K562 (cell line): ENCODE results near the gene TSTD2. TPM values are rescaled to one million over a fixed set of nuclear protein-coding genes. Genes with fewer than 3 reads are reported as not detected.

Experiments used
- ATAC-seq: fragments of 200-7000 bp; cut with Tn5 transposase; 3 replicates; pipeline ENCODE4 v1.9.1; 2020; ENCODE audit warnings: moderate library complexity
- BruUV-seq: library from RNA; stranded (reverse); fragments of 400-500 nt; replicated peaks from 2 replicates; lab custom pipeline; 2021; lab: Mats Ljungman, UMichigan
- CTCF ChIA-PET: fragments of 300-600 bp; formaldehyde crosslinking; extraction: SDS; loops from one replicate; lab custom pipeline; 2021; ENCODE audit warnings: low intra/inter-chr PET ratio; lab: Yijun Ruan, JAX
- POLR2A ChIA-PET: fragments of 300-600, 350-650 bp; sonication (Branson Sonifier 250); formaldehyde crosslinking; extraction: SDS; loops from one replicate; lab custom pipeline; 2021; ENCODE audit warnings: antibody characterized with exemption, inconsistent platforms; lab: Yijun Ruan, JAX
- DNase-seq, 4 experiments: peaks; one replicate each; pipeline versions ENCODE4 v3.0.0 to v3.0.0-alpha.2; 2011 to 2018; ENCODE audit warnings: low spot score in 3 of 4, mixed read lengths in 3 of 4; ENCODE audit errors: extremely low read depth in 1 of 4
- FAIRE-seq: peaks from 2 replicates; lab custom pipeline; 2011; peaks lifted over from hg19 to GRCh38; lab: Jason Lieb, UNC
- H2AFZ ChIP-seq: 2 replicates; pipeline ENCODE4 v1.6.0; 2011; ENCODE audit warnings: low read depth, low read length, control low read depth, inconsistent platforms
- H3K27ac ChIP-seq: fragments of 200-600 bp; 3 replicates; pipeline ENCODE4 v1.8.0; 2011; ENCODE audit warnings: low read depth, mild to moderate bottlenecking, control low read depth, inconsistent platforms, low read length, moderate library complexity, mixed read lengths; ENCODE audit errors: extremely low read depth
- H3K27me3 ChIP-seq, 2 experiments: fragments of 300-600 bp in 1 of 2; 2 replicates in 1 of 2; 3 replicates in 1 of 2; pipeline versions ENCODE4 v1.6.0 to v1.8.0; 2011; ENCODE audit warnings: inconsistent platforms in 2 of 2, low read length in 2 of 2, mild to moderate bottlenecking in 1 of 2, mixed read lengths in 1 of 2, moderate library complexity in 1 of 2; ENCODE audit not compliant: control insufficient read depth in 2 of 2, insufficient read depth in 2 of 2
- H3K36me3 ChIP-seq: fragments of 300-600 bp; 3 replicates; pipeline ENCODE4 v1.8.0; 2011; ENCODE audit warnings: mild to moderate bottlenecking, low read length, inconsistent platforms; ENCODE audit not compliant: control insufficient read depth, insufficient read depth
- H3K4me1 ChIP-seq, 2 experiments: fragments of 200-600 bp in 1 of 2; replicated peaks in 1 of 2; 2 replicates in 1 of 2; 3 replicates in 1 of 2; pipeline versions ENCODE4 v1.5.1 to v1.8.0; 2011; ENCODE audit warnings: inconsistent platforms in 2 of 2, low read length in 2 of 2, mild to moderate bottlenecking in 1 of 2, mixed read lengths in 1 of 2, moderate library complexity in 1 of 2; ENCODE audit not compliant: control insufficient read depth in 2 of 2, insufficient read depth in 2 of 2
- H3K4me2 ChIP-seq: 2 replicates; pipeline ENCODE4 v1.6.1; 2011; ENCODE audit warnings: low read length, control low read depth, inconsistent platforms, mixed read lengths; ENCODE audit not compliant: insufficient read depth
- H3K4me3 ChIP-seq: fragments of 200-600 bp; sonication (generic), shearing (Covaris generic); 2 replicates; pipeline ENCODE4 v1.5.1; 2016; ENCODE audit warnings: control low read depth, inconsistent platforms
- H3K79me2 ChIP-seq: fragments of 200-600 bp; 3 replicates; pipeline ENCODE4 v1.8.0; 2011; ENCODE audit warnings: low read length, inconsistent platforms; ENCODE audit not compliant: control insufficient read depth, insufficient read depth
- H3K9ac ChIP-seq, 2 experiments: 2 replicates each; pipeline versions ENCODE4 v1.6.0 to v1.6.1; 2011; ENCODE audit warnings: low read depth in 2 of 2, low read length in 2 of 2, control low read depth in 1 of 2, inconsistent platforms in 1 of 2, mild to moderate bottlenecking in 1 of 2, mixed read lengths in 1 of 2; ENCODE audit not compliant: insufficient read depth in 1 of 2
- H3K9me1 ChIP-seq: one replicate; pipeline ENCODE4 v1.6.0; 2011; ENCODE audit warnings: inconsistent platforms, mild to moderate bottlenecking, low read length, moderate library complexity; ENCODE audit not compliant: control insufficient read depth, insufficient read depth
- H3K9me3 ChIP-seq: replicated peaks from 2 replicates; pipeline ENCODE4 v1.5.1; 2011; ENCODE audit warnings: low read depth, low read length, inconsistent platforms; ENCODE audit not compliant: control insufficient read depth, insufficient read depth
- H4K20me1 ChIP-seq: replicated peaks from 2 replicates; pipeline ENCODE4 v1.6.1; 2011; ENCODE audit warnings: low read length, inconsistent platforms, mixed read lengths; ENCODE audit not compliant: control insufficient read depth, insufficient read depth
- ARID4B ChIP-seq: sonication (generic); formaldehyde crosslinking; IDR thresholded peaks from 2 replicates; pipeline ENCODE4 v1.8.0; 2022; ENCODE audit warnings: mild to moderate bottlenecking, missing genetic modification reagents
- E2F8 ChIP-seq: fragments of 450-650 bp; IDR thresholded peaks from 2 replicates; pipeline ENCODE4 v1.7.1; 2018; ENCODE audit warnings: mild to moderate bottlenecking, low read depth; ENCODE audit not compliant: partially characterized antibody
- RBM17 ChIP-seq: fragments of 200-400 bp; formaldehyde crosslinking; IDR thresholded peaks from 2 replicates; pipeline ENCODE4 v1.6.1; 2017; ENCODE audit warnings: low read depth, mild to moderate bottlenecking, low read length, borderline replicate concordance
- TFAP4 ChIP-seq: sonication (generic); formaldehyde crosslinking; IDR thresholded peaks from 2 replicates; pipeline ENCODE4 v1.8.0; 2022; ENCODE audit warnings: missing genetic modification reagents, mild to moderate bottlenecking, moderate library complexity, borderline replicate concordance
- U2AF2 ChIP-seq: fragments of 200-400 bp; formaldehyde crosslinking; optimal IDR thresholded peaks from 2 replicates; pipeline ENCODE3; 2017; ENCODE audit warnings: low read depth, mild to moderate bottlenecking, low read length
- WGBS: fragments of 100-300 bp; shearing (Covaris generic); methylation state at CpG from one replicate; pipeline ENCODE4 v1.1.6; 2016; ENCODE audit warnings: low coverage, mixed read lengths; ENCODE audit not compliant: insufficient coverage; ENCODE audit errors: missing lambda C conversion rate; 5-methylcytosine and 5-hydroxymethylcytosine counted together
- in situ Hi-C: fragments of 300-500 bp; cut with MboI; formaldehyde crosslinking; loops from 4 replicates; pipeline ENCODE4 v1.15.0; 2018; ENCODE audit warnings: inconsistent platforms, mixed read lengths
- intact Hi-C: fragments of 100-400 bp; cut with micrococcal nuclease; formaldehyde crosslinking; loops from 2 replicates; pipeline ENCODE4 v1.14.2; 2022
- polyA plus RNA-seq, 8 experiments: library from polyadenylated mRNA; depleted of rRNA in 4 of 8; stranded (reverse) in 5 of 8; unstranded in 3 of 8; fragments of >200 nt; fragmentation: Nextera tagmentation in 2 of 8; fragmentation: Illumina TruSeq in 1 of 8; extraction: Ambion mirVana in 2 of 8; extraction: Trizol in 1 of 8; gene quantifications; 2 replicates each; pipeline versions ENCODE4 v1.2.1 to v1.2.3, GENCODE V29; 2011 to 2014; ENCODE audit warnings: inconsistent platforms in 1 of 8, missing spikeins in 1 of 8
- total RNA-seq, 7 experiments: library from RNA; depleted of rRNA in 6 of 7; stranded (reverse); fragments of >200 nt in 6 of 7; fragmentation: Illumina TruSeq in 2 of 7; extraction: Trizol in 2 of 7; gene quantifications; 2 replicates each; pipeline versions ENCODE4 v1.2.1 to v1.2.3, GENCODE V29; 2011 to 2021; ENCODE audit warnings: low replicate concordance in 1 of 7

TSTD2 gene
- total and polyA plus RNA-seq, 9 of the 15 experiments (the other 6 are each of a cell fraction or from before 2014, with no cell fraction given), result 10.1 to 36.7 (median 19.0) TPM

GRCh38 chr9:97591535-97591934, 41.6 kb downstream of the TSTD2 start:
- 93% methylated on average over 6 of the region's 6 CpGs for WGBS
- no peaks in the 10 kb centered on the region for H3K4me1 ChIP-seq
- FAIRE-seq (no peak), ATAC-seq (no peak), DNase-seq (no peak)
- no peak overlapping the region for H3K4me2 ChIP-seq
- no peak overlapping the region for H2AFZ ChIP-seq
- H3K36me3 ChIP-seq, result peaks cover 46% of the 10 kb centered on the region
- CTCF ChIA-PET, result no interaction called here
- no peaks in the 10 kb centered on the region for H3K27me3 ChIP-seq
- TF ChIP-seq TFAP4 (CRISPR knock-in tag) (no peak), RBM17 (no peak), E2F8 (no peak), ARID4B (CRISPR knock-in tag) (no peak), U2AF2 (no peak)
- no peaks in the 10 kb centered on the region for H3K9me3 ChIP-seq
- H3K9me1 ChIP-seq, result no peaks in the 10 kb centered on the region
- no peak overlapping the region for H3K27ac ChIP-seq
- no peaks in the 10 kb centered on the region for H3K79me2 ChIP-seq
- no peak overlapping the region for H3K9ac ChIP-seq
- POLR2A ChIA-PET, result interaction anchor here (0.6 kb wide), 1 partner anchor 35 kb away, joined by 3 read pairs; no protein-coding TSS in a partner anchor
- H3K4me3 ChIP-seq, result no peak overlapping the region
- intact Hi-C loops (no loop called here), in situ Hi-C loops (no loop called here)
- BruUV-seq, result no TSS peak
- no peaks in the 10 kb centered on the region for H4K20me1 ChIP-seq
